HepG2 (cell line): ENCODE data around the gene SNRPD3. TPM values are rescaled to one million over a fixed set of nuclear protein-coding genes. Genes with fewer than 3 reads are reported as not detected.

Experiments used
- BRCA1 ChIP-seq: sonication (generic); formaldehyde crosslinking; IDR thresholded peaks from 2 replicates; pipeline ENCODE4 v1.4.0; 2020; ENCODE audit warnings: missing genetic modification reagents
- KDM3A ChIP-seq: IDR thresholded peaks from 2 replicates; pipeline ENCODE4 v1.6.1; 2018; ENCODE audit warnings: low read depth, missing compliant biosample characterization
- KDM6A ChIP-seq: IDR thresholded peaks from 2 replicates; pipeline ENCODE4 v1.6.1; 2016; ENCODE audit warnings: low read depth
- KLF11 ChIP-seq: IDR thresholded peaks from 2 replicates; pipeline ENCODE4 v1.6.1; 2016; ENCODE audit warnings: missing compliant biosample characterization
- NR2C2 ChIP-seq: sonication (generic); formaldehyde crosslinking; IDR thresholded peaks from 2 replicates; pipeline ENCODE4 v1.4.0; 2020; ENCODE audit warnings: missing genetic modification reagents, mild to moderate bottlenecking, moderate library complexity, borderline replicate concordance
- REXO4 ChIP-seq: sonication (generic); formaldehyde crosslinking; IDR thresholded peaks from 2 replicates; pipeline ENCODE4 v1.8.0; 2022; ENCODE audit warnings: missing genetic modification reagents, mild to moderate bottlenecking, borderline replicate concordance
- SP2 ChIP-seq: sonication (generic); formaldehyde crosslinking; IDR thresholded peaks from 2 replicates; pipeline ENCODE4 v1.5.1; 2020; ENCODE audit warnings: mild to moderate bottlenecking, missing genetic modification reagents
- SRSF4 ChIP-seq: fragments of 200-400 bp; formaldehyde crosslinking; IDR thresholded peaks from one replicate; pipeline ENCODE4 v1.6.1; 2018; ENCODE audit warnings: mild to moderate bottlenecking, low read depth, low read length, moderate library complexity; ENCODE audit not compliant: poor library complexity, severe bottlenecking
- ZNF136 ChIP-seq: sonication (generic); formaldehyde crosslinking; IDR thresholded peaks from 2 replicates; pipeline ENCODE4 v1.8.1; 2022; ENCODE audit warnings: low read depth, mild to moderate bottlenecking, moderate library complexity, missing genetic modification reagents
- ZNF451 ChIP-seq: sonication (generic); formaldehyde crosslinking; IDR thresholded peaks from 2 replicates; pipeline ENCODE4 v1.5.0; 2020; ENCODE audit warnings: mild to moderate bottlenecking, missing genetic modification reagents
- ZNF605 ChIP-seq: sonication (generic); formaldehyde crosslinking; IDR thresholded peaks from 2 replicates; pipeline ENCODE4 v1.8.0; 2022; ENCODE audit warnings: mild to moderate bottlenecking, missing genetic modification reagents
- ZNF850 ChIP-seq: sonication (generic); formaldehyde crosslinking; conservative IDR thresholded peaks from 2 replicates; pipeline ENCODE4 v1.9.0; 2021; ENCODE audit warnings: mild to moderate bottlenecking, missing genetic modification reagents
- polyA plus RNA-seq, 8 experiments: library from polyadenylated mRNA; depleted of rRNA in 3 of 8; stranded (reverse) in 7 of 8; unstranded in 1 of 8; fragments of >200 nt; fragmentation: Illumina TruSeq in 4 of 8; extraction: Trizol in 4 of 8; gene quantifications; 2 replicates each; pipeline versions ENCODE4 v1.2.1 to v1.2.3, GENCODE V29; 2011 to 2016; ENCODE audit warnings: low read depth in 4 of 8, missing spikeins in 1 of 8, mixed read lengths in 1 of 8; ENCODE audit not compliant: insufficient read depth in 1 of 8
- total RNA-seq, 5 experiments: library from RNA; depleted of rRNA; stranded (reverse); fragments of >200 nt; fragmentation: Illumina TruSeq; extraction: Trizol; gene quantifications; 2 replicates each; pipeline ENCODE4 v1.2.3, GENCODE V29; 2016; ENCODE audit warnings: low read depth in 1 of 5
- TF ChIP-seq, protein P1 (sequence below): IDR thresholded peaks from 2 replicates; pipeline ENCODE4 v1.6.1; 2018; ENCODE audit warnings: missing genetic modification reagents
- TF ChIP-seq, protein P2 (sequence below): sonication (generic); formaldehyde crosslinking; IDR thresholded peaks from 2 replicates; pipeline ENCODE4 v1.5.0; 2020; ENCODE audit warnings: missing genetic modification reagents
- TF ChIP-seq, protein P3 (sequence below): sonication (generic); formaldehyde crosslinking; IDR thresholded peaks from 2 replicates; pipeline ENCODE4 v1.5.1; 2020; ENCODE audit warnings: missing genetic modification reagents, mild to moderate bottlenecking, borderline replicate concordance
- TF ChIP-seq, protein P4 (sequence below): sonication (generic); formaldehyde crosslinking; IDR thresholded peaks from 2 replicates; pipeline ENCODE4 v1.5.0; 2020; ENCODE audit warnings: mild to moderate bottlenecking, missing genetic modification reagents, moderate library complexity
- TF ChIP-seq, protein P5 (sequence below): sonication (generic); formaldehyde crosslinking; IDR thresholded peaks from 2 replicates; pipeline ENCODE4 v1.8.1; 2023; ENCODE audit warnings: mild to moderate bottlenecking, missing genetic modification reagents, borderline replicate concordance
- TF ChIP-seq, protein P6 (sequence below): sonication (generic); formaldehyde crosslinking; IDR thresholded peaks from 2 replicates; pipeline ENCODE4 v1.4.0; 2020; ENCODE audit warnings: missing genetic modification reagents
- TF ChIP-seq, protein P7 (sequence below): sonication (generic); formaldehyde crosslinking; conservative IDR thresholded peaks from 2 replicates; pipeline ENCODE4 v1.4.0; 2020; ENCODE audit warnings: missing genetic modification reagents
- TF ChIP-seq, protein P8 (sequence below): IDR thresholded peaks from 2 replicates; pipeline ENCODE4 v1.6.1; 2016; ENCODE audit warnings: low read depth, borderline replicate concordance

Gene SNRPD3
- total and polyA plus RNA-seq, 2 of the 13 experiments (the other 11 are each of a cell fraction or from before 2014, with no cell fraction given), result 110 to 209 TPM

DNA sequence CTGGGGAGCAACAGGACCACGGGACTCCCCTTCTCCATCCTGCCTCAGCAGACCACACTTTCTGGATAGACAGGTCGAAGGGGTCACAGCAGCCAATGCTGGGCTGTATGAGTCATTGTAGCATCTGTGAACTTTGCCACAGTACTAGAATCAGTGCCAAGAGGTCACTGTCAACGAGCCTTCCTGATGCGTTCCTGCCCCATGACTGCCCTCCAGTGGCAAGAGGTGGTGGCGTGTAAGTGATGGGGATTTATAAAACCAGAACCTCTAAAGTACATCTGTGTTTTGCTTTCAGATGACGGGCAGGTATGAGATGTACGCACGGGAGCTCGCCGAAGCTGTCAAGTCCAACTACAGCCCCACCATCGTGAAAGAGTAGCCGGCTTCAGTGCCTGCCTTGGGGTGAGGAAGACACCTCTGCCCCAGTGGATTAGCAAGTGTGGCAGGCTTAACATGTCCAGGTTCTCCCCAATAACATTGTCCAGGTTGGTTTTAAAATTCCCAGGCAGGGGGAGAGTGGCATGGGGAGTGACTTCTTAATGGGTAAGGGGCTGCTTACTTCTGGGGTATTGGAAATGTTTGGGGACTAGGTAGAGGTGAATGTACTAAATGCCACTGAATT lies 30.3 kb upstream of the SNRPD3 start (continued):
- TF ChIP-seq, protein P1, sequence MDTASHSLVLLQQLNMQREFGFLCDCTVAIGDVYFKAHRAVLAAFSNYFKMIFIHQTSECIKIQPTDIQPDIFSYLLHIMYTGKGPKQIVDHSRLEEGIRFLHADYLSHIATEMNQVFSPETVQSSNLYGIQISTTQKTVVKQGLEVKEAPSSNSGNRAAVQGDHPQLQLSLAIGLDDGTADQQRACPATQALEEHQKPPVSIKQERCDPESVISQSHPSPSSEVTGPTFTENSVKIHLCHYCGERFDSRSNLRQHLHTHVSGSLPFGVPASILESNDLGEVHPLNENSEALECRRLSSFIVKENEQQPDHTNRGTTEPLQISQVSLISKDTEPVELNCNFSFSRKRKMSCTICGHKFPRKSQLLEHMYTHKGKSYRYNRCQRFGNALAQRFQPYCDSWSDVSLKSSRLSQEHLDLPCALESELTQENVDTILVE, result peak; percentile 67; the same call in 1 of the 2 replicates
- no peak for TF ChIP-seq KDM6A (CRISPR knock-in tag)
- peak; percentile 90 for TF ChIP-seq ZNF605 (CRISPR knock-in tag)
- TF ChIP-seq, protein P2, sequence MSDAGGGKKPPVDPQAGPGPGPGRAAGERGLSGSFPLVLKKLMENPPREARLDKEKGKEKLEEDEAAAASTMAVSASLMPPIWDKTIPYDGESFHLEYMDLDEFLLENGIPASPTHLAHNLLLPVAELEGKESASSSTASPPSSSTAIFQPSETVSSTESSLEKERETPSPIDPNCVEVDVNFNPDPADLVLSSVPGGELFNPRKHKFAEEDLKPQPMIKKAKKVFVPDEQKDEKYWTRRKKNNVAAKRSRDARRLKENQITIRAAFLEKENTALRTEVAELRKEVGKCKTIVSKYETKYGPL (CRISPR knock-in tag), result no peak
- TF ChIP-seq, protein P3, sequence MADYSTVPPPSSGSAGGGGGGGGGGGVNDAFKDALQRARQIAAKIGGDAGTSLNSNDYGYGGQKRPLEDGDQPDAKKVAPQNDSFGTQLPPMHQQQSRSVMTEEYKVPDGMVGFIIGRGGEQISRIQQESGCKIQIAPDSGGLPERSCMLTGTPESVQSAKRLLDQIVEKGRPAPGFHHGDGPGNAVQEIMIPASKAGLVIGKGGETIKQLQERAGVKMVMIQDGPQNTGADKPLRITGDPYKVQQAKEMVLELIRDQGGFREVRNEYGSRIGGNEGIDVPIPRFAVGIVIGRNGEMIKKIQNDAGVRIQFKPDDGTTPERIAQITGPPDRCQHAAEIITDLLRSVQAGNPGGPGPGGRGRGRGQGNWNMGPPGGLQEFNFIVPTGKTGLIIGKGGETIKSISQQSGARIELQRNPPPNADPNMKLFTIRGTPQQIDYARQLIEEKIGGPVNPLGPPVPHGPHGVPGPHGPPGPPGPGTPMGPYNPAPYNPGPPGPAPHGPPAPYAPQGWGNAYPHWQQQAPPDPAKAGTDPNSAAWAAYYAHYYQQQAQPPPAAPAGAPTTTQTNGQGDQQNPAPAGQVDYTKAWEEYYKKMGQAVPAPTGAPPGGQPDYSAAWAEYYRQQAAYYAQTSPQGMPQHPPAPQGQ (CRISPR knock-in tag), result no peak
- TF ChIP-seq, protein P4, sequence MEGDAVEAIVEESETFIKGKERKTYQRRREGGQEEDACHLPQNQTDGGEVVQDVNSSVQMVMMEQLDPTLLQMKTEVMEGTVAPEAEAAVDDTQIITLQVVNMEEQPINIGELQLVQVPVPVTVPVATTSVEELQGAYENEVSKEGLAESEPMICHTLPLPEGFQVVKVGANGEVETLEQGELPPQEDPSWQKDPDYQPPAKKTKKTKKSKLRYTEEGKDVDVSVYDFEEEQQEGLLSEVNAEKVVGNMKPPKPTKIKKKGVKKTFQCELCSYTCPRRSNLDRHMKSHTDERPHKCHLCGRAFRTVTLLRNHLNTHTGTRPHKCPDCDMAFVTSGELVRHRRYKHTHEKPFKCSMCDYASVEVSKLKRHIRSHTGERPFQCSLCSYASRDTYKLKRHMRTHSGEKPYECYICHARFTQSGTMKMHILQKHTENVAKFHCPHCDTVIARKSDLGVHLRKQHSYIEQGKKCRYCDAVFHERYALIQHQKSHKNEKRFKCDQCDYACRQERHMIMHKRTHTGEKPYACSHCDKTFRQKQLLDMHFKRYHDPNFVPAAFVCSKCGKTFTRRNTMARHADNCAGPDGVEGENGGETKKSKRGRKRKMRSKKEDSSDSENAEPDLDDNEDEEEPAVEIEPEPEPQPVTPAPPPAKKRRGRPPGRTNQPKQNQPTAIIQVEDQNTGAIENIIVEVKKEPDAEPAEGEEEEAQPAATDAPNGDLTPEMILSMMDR (CRISPR knock-in tag), result peak; percentile 99
- TF ChIP-seq KLF11 (CRISPR knock-in tag), result no peak
- TF ChIP-seq, protein P5, sequence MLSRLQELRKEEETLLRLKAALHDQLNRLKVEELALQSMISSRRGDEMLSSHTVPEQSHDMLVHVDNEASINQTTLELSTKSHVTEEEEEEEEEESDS (CRISPR knock-in tag), result no peak
- no peak for TF ChIP-seq ZNF136 (CRISPR knock-in tag)
- TF ChIP-seq BRCA1 (CRISPR knock-in tag), result no peak
- no peak for TF ChIP-seq ZNF850 (CRISPR knock-in tag)
- peak; percentile 93 for TF ChIP-seq NR2C2
- TF ChIP-seq, protein P6, sequence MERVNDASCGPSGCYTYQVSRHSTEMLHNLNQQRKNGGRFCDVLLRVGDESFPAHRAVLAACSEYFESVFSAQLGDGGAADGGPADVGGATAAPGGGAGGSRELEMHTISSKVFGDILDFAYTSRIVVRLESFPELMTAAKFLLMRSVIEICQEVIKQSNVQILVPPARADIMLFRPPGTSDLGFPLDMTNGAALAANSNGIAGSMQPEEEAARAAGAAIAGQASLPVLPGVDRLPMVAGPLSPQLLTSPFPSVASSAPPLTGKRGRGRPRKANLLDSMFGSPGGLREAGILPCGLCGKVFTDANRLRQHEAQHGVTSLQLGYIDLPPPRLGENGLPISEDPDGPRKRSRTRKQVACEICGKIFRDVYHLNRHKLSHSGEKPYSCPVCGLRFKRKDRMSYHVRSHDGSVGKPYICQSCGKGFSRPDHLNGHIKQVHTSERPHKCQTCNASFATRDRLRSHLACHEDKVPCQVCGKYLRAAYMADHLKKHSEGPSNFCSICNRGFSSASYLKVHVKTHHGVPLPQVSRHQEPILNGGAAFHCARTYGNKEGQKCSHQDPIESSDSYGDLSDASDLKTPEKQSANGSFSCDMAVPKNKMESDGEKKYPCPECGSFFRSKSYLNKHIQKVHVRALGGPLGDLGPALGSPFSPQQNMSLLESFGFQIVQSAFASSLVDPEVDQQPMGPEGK (CRISPR knock-in tag), result peak; percentile 68
- TF ChIP-seq, protein P7, sequence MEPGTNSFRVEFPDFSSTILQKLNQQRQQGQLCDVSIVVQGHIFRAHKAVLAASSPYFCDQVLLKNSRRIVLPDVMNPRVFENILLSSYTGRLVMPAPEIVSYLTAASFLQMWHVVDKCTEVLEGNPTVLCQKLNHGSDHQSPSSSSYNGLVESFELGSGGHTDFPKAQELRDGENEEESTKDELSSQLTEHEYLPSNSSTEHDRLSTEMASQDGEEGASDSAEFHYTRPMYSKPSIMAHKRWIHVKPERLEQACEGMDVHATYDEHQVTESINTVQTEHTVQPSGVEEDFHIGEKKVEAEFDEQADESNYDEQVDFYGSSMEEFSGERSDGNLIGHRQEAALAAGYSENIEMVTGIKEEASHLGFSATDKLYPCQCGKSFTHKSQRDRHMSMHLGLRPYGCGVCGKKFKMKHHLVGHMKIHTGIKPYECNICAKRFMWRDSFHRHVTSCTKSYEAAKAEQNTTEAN (CRISPR knock-in tag), result no peak
- TF ChIP-seq, protein P8, sequence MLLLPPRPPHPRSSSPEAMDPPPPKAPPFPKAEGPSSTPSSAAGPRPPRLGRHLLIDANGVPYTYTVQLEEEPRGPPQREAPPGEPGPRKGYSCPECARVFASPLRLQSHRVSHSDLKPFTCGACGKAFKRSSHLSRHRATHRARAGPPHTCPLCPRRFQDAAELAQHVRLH, result peak; percentile 88; the same call in 1 of the 2 replicates
- peak; percentile 90; the same call in 1 of the 2 replicates for TF ChIP-seq KDM3A (CRISPR knock-in tag)
- TF ChIP-seq ZNF451 (CRISPR knock-in tag), result no peak
- TF ChIP-seq REXO4, result no peak
- no peak for TF ChIP-seq SRSF4
- no peak for TF ChIP-seq SP2 (CRISPR knock-in tag)
